VCaP (cell line): ENCODE results near the gene GRB14.
"Not testable (repeated sequence)": the region's sequence is repeated elsewhere in the genome, so short reads cannot be mapped to it uniquely, and the experiment has no call there.

Source experiments
- H3K27ac ChIP-seq: fragments of 450-650 bp; 2 replicates; pipeline ENCODE4 v1.5.1; 2017
- TF ChIP-seq, protein P1 (sequence below): fragments of 450-650 bp; conservative IDR thresholded peaks from 2 replicates; pipeline ENCODE4 v1.5.1; 2017; ENCODE audit warnings: mild to moderate bottlenecking, moderate library complexity

GRB14 gene

DNA sequence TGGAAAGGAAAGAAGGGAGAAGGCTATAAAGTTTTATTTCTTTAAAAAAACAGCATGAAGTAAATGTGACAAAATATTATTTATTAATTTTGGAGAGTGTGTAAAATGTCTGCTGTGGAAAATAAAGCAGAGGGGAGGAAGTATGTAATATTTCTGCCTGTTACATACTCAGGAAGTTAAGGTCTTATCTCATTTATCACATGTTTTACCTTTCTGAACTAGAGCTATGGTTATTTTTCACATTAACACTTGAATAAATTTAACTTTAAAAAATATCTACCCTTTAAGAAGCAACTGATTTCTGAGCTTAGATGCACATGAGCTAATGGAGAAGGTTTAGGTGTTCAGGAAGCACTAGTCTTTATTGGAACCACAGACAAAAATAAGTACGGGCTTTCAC is 148.3 kb downstream of the GRB14 start:
- no peak overlapping the region for H3K27ac ChIP-seq
- TF ChIP-seq, protein P1, sequence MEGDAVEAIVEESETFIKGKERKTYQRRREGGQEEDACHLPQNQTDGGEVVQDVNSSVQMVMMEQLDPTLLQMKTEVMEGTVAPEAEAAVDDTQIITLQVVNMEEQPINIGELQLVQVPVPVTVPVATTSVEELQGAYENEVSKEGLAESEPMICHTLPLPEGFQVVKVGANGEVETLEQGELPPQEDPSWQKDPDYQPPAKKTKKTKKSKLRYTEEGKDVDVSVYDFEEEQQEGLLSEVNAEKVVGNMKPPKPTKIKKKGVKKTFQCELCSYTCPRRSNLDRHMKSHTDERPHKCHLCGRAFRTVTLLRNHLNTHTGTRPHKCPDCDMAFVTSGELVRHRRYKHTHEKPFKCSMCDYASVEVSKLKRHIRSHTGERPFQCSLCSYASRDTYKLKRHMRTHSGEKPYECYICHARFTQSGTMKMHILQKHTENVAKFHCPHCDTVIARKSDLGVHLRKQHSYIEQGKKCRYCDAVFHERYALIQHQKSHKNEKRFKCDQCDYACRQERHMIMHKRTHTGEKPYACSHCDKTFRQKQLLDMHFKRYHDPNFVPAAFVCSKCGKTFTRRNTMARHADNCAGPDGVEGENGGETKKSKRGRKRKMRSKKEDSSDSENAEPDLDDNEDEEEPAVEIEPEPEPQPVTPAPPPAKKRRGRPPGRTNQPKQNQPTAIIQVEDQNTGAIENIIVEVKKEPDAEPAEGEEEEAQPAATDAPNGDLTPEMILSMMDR, result no peak

DNA sequence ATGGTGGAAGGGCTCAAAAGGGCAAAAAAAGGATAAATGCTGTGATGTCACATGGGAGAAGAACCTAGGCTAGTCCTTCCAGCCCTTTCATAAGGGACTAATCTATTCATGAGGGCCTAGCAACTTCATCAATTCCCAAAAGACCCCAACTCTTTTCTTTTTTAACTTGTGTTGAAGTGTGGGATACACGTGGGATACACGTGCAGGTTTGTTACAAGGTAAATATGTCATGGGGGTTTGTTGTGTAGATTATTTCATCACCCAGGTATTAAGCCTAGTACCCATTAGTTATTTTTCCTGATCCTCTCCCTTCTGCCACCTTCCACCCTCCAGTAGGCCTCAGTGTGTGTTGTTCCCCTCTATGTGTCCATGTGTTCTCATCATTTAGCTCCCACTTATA is 156.2 kb downstream of the GRB14 start:
- not testable (repeated sequence) for H3K27ac ChIP-seq

DNA sequence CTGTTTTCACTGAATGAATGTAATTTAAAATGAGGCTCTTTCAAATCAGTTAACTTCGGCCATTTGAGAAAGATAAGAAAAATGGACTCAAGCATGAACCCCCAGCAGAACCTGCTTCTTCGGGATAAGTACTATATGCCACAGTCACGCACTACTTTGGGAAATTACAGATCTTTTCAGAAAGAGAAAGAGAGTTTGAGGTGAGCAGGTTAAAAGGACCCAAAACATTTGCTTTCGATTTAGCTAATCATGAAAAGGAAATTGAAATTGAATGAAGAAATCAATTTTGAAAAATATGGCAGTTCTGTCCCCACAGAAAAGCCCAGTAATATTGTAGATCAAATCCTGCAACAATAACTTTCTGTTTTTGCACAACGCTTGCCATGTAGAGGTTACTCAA is 156.9 kb downstream of the GRB14 start:
- TF ChIP-seq, protein P1, result no peak
- no peak overlapping the region for H3K27ac ChIP-seq

DNA sequence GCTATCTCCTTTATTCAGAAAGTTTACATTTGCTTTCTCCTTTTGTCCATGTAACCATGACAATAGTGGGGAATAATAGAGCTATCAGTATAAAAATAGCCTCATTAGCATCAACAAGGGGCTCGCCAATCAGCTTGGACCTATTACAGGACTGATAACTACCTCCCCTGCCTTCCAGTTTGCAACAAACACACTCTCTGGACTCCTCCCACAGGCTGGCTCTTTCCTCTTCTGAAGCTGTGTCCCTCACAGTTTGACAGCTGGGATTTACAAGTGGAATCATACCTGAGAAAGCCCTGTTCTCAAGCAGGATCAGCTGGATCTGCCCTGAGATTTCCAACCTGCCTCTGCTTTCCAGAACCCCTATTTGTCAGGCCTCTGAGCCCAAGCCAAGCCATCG is 162.5 kb downstream of the GRB14 start:
- TF ChIP-seq, protein P1, result no peak
- H3K27ac ChIP-seq, result no peak overlapping the region

DNA sequence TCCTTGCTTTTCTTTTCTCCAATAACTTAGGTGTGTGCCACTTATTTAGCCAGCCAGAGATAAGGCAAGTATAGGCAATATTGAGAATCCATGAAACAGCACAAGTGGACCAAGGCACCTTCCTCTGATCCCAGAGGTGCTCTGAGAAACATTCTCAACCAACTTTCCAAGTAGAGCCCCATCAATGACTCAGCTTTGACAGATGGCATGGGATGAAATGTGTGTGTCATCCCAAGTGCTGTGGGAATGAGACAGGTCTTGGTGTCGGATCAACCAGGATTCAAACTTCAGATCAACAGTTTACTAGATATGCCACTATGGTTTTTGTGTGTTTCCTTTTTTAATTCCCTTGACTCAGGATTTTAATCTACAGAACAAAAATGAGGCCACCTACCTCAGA is 164.0 kb downstream of the GRB14 start:
- no peak overlapping the region for H3K27ac ChIP-seq

DNA sequence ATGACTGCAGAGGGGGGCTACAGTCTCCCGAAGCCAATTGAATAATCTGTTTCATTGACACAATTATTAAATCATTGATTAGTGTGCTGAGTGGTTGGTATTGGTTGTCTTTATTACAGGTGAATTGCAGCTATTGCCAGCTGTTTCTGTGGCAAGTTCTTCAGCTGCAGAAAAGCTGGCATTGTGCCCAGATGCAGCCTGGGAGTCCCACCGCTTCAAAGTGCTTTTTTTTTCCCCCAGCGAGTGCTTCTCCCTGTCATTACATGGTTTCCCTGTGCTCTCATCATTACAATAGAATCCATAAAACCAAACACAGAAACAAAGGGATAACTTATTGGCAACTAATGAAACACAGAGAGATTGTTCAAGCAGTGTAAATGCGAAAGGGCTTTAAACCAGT is 164.7 kb downstream of the GRB14 start:
- TF ChIP-seq, protein P1, result no peak
- H3K27ac ChIP-seq, result no peak overlapping the region

More for the DNA sequence above, 164.0 kb downstream of the GRB14 start:
- TF ChIP-seq, protein P1, result no peak

DNA sequence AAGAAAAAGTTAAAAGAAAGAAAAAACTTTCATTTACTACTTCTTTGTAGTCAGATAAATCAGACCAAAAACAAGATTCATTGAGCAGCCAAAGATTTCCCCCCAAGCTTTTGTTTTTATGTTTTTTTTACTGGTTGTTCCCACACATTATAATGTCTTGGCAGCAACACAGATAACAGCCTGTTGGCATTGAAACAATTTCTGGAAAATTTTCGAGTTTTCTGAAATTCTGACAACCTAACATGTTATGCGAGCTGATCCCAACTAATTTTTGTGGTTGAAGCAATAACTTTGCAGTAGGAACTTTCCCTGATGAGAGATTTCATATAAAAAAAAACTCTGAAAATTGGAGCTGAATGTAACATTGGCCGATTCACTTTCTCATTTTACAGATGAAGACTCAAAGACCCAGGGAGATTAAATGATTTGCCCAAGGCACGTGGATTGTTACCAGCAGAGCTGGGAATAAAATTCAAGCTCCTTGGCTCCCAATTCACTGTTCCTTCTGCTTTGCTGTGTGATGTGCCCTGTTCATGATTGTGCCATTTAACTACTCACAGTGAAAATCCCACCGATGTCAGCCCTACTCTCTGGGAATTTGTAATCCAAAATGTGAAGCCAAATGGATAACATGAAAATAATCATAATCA is 167.5 kb downstream of the GRB14 start:
- TF ChIP-seq, protein P1, result no peak
- H3K27ac ChIP-seq, result no peak overlapping the region

DNA sequence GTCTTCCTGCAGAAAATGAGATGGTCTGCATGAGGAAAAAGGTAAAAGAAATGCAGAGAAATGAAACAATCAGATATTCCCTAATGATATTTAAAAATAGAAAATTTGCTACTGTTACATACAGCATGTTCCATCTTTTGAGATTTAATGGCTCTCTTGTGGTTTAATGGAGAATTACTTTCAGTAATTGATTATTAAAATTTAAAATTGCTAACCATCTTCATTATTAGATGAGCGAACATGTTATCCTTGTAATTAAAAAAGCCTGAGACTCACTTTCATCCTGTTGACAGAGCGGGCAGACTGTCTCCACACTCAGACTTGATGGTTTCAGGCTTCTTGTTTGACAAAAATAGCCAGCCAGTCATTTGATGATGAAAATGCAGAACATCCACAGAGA is 171.0 kb downstream of the GRB14 start:
- no peak overlapping the region for H3K27ac ChIP-seq
- TF ChIP-seq, protein P1, result no peak
